GM12875 (cell line): Measurements from ENCODE around the gene PDCL2.
"Not testable (repeated sequence)": the region's sequence is repeated elsewhere in the genome, so short reads cannot be mapped to it uniquely, and the experiment has no call there.

ENCODE experiments used
- H3K4me3 ChIP-seq: one replicate; pipeline ENCODE4 v1.5.1; 2011; ENCODE audit warnings: low read depth, low read length, control low read depth
- TF ChIP-seq, protein P1 (sequence below): IDR thresholded peaks from 2 replicates; pipeline ENCODE4 v1.5.1; 2011; ENCODE audit warnings: low read depth, mild to moderate bottlenecking, control low read depth, inconsistent platforms, low read length, moderate library complexity, borderline replicate concordance; ENCODE audit not compliant: insufficient read depth

Gene PDCL2

DNA sequence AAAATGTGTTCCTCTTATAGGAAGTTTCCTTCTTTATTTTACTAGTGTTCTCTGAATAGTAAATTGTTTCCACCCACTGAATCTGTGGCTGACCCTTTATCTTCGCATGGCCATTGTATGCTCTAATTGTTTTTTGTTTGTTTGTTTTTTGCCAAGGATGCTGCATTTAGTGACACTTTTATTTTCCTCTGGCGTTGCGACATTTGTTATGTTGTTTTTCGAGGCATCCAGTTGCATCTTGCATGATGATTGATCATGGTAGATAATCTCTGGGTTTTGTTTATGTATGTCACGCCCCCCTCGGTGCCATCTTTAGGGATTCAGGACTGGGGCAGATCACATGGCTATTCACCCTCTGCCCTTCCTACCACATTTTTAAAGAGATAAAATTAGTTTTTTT lies 41.9 kb upstream of the PDCL2 start:
- TF ChIP-seq, protein P1, sequence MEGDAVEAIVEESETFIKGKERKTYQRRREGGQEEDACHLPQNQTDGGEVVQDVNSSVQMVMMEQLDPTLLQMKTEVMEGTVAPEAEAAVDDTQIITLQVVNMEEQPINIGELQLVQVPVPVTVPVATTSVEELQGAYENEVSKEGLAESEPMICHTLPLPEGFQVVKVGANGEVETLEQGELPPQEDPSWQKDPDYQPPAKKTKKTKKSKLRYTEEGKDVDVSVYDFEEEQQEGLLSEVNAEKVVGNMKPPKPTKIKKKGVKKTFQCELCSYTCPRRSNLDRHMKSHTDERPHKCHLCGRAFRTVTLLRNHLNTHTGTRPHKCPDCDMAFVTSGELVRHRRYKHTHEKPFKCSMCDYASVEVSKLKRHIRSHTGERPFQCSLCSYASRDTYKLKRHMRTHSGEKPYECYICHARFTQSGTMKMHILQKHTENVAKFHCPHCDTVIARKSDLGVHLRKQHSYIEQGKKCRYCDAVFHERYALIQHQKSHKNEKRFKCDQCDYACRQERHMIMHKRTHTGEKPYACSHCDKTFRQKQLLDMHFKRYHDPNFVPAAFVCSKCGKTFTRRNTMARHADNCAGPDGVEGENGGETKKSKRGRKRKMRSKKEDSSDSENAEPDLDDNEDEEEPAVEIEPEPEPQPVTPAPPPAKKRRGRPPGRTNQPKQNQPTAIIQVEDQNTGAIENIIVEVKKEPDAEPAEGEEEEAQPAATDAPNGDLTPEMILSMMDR = no peak
- H3K4me3 ChIP-seq = no peak overlapping the region

DNA sequence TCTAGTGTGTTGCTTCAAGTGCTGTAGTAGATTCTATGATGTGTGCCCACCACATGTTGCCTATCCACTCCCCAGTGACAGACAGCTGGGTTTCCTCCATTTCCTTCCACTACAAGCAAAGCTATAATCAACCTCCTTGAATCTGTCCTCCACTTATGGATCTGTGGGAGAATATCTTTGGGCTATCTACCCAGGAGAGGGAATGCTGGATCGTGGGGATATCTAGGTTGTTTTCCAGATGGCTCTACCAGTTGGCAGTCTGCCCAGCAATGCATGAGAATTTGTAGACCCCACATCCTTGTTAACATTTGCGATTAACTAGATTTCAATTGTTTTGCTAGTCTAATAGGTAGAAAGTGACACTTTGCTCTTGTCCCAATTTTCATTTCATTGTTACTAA lies 33.8 kb upstream of the PDCL2 start:
- H3K4me3 ChIP-seq = no peak overlapping the region
- TF ChIP-seq, protein P1 = no peak

DNA sequence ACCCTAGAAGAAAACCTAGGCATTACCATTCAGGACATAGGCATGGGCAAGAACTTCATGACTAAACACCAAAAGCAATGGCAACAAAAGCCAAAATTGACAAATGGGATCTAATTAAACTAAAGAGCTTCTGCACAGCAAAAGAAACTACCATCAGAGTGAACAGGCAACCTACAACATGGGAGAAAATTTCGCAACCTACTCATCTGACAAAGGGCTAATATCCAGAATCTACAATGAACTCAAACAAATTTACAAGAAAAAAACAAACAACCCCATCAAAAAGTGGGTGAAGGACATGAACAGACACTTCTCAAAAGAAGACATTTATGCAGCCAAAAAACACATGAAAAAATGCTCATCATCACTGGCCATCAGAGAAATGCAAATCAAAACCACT lies 32.0 kb upstream of the PDCL2 start:
- not testable (repeated sequence) for H3K4me3 ChIP-seq

DNA sequence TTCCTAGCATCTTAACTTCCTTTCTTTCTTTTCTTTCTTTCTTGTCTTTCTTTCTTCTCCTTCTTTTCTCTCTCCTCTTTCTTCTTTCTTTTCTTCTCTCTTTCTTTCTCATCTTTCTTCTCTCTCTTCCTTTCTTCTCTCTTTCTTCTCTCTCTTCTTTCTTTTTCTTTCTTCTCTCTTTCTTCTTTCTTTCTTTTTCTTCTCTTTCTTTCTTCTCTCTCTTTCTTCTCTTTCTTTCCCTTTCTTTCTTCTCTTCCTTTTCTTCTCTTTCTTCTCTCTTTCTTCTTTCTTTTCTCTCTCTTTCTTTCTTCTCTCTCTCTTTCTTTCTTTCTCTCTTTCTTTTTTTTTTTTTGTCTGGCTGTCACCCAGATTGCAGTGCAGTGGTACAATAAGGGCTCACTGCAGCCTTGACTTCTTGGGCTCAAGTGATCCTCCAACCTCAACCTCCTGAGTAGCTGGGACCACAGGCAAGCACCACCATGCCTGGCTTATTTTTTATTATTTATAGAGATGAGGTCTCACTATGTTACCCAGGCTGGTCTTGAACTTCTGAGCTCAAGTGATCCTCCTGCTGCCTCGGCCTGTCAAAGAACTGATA lies 26.6 kb upstream of the PDCL2 start:
- H3K4me3 ChIP-seq = no peak overlapping the region
- TF ChIP-seq, protein P1 = no peak

DNA sequence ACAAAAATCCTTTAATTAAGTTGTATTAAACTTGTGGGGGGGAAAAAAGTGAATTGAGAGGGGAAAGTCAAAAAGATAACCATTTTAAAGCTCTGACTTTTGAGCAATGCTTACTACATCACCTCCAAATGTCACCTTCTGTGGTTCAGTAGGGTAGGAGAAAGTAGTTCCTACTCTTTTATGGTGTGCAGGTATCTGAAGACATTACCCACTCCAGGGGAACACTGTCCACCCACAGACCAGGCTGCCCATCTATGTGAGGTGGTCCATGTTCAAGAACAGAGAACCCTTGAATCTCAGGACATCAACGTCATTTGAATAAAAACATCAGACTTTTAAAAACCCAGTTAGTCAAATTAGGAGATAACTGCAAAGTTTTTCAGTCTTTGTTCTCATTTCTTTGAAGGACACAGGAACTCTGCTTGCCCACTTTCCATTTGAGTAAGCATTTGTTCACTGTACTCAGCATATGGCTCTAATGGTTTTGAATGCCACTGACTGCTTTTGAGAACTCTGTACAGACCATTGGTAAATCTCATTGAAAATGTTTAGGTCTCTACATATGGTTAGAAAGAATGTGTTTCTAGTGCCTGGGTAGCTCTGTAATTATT lies 25.6 kb upstream of the PDCL2 start:
- TF ChIP-seq, protein P1 = no peak
- H3K4me3 ChIP-seq = no peak overlapping the region

DNA sequence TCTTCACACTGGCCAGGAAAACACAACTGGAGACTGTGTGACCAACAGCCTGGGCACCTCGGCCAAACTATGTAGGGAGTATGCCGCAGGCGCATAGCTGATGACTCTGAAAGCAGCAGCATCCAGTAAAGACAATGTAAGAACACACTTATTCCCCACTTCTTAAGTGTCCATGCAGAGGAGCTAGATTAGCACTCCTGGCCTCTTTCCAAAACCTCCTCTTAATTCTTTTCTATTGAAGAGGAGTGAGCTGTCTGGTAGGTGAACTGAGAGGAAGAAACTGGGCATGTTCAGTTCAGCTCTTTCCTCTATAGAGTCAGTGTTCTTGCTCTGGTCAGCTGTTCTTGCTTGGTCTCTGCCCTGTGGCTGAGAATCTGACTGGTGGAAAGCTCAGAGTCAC lies 23.0 kb upstream of the PDCL2 start:
- TF ChIP-seq, protein P1 = no peak
- no peak overlapping the region for H3K4me3 ChIP-seq

DNA sequence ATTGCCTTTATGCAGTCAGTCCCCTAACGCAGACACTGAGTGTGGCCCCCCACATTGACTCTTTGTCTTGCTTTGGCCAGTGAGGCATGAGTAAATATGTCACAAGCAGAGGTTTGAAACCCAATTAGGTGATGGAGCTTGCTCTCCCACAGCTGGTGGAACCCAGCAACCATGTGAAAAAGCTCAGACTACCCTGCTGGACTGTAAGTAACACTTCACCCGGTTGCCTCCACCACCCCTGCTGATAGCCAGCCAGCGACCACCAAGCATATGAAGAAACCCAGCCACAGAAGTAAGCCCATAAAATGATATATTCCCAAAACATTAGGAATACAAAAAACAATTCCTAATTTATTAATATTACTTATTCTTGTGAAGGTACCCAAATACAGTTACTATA lies 21.6 kb upstream of the PDCL2 start:
- TF ChIP-seq, protein P1 = no peak
- no peak overlapping the region for H3K4me3 ChIP-seq

DNA sequence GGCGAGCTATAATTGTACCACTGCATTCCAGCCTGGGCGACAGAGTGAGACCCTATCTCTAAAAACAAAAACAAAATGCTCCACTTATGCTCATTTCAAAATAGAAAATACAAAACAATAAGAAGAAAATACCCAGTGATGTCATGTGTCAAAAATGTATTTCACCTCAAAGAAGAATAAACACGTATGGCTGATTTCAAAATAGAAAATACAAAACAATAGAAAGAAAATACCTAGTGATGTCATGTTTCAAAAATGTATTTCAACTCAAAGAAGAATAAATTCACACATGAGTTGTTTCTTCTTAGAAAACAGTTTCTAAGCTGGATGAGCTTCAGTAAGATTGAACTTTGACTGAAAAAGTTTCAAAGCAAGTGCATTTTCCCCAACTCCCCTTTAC lies 20.3 kb upstream of the PDCL2 start:
- TF ChIP-seq, protein P1 = no peak
- no peak overlapping the region for H3K4me3 ChIP-seq
